Heart left ventricle (tissue), 13 donors: ENCODE measurements around the gene NDUFA5.

ENCODE experiments used
- POLR2A ChIP-seq, 2 donors: fragments of 450-650 bp; IDR thresholded peaks; one replicate each; pipeline ENCODE4 v1.6.1; 2017; ENCODE audit warnings: antibody characterized with exemption in 2 of 2, mild to moderate bottlenecking in 2 of 2, moderate library complexity in 2 of 2
- TF ChIP-seq, protein P1 (sequence below), 12 donors: fragments of 200-600 bp; sonication (generic) in 4 of 12; IDR thresholded peaks; one replicate each; pipeline versions ENCODE4 v1.5.0 to v1.8.0; 2018 to 2022; ENCODE audit warnings: antibody characterized with exemption in 12 of 12, mild to moderate bottlenecking in 5 of 12
- donor health status: ischemic (EF 13 %, LVEDD 7.1; RV severe dilation, severe dysfunction).
- donor health status: DM: no; HTN: yes; CAD: no.
- donor health status: DM: no; HTN: no; CAD: no.
- donor health status: ischemic (EF 25% LVEDD 6.9; RV normal size, moderate dysfunction).
- donor health status: ischemic (EF 25% LVEDD 5.7; RV mildly dilated, moderate dysfunction).
- donor health status: ischemic (EF 35%, LVEDD 5.7; RV mildly dilated, moderate dysfunction).
- donor health status: nonischemic (EF 11% LVEDD 7.7; RV severe dilation, severe dysfunction).
- donor health status: DM: yes; HTN: yes; CAD: no.
- donor health status: PGD.
- donor health status: ischemic (EF 29% LVEDD 5.4; RV normal size, mild dysfunction).
- donor health status: nonischemic (EF 23%, LVEDD 6.1; RV moderate dilation, normal function).

DNA sequence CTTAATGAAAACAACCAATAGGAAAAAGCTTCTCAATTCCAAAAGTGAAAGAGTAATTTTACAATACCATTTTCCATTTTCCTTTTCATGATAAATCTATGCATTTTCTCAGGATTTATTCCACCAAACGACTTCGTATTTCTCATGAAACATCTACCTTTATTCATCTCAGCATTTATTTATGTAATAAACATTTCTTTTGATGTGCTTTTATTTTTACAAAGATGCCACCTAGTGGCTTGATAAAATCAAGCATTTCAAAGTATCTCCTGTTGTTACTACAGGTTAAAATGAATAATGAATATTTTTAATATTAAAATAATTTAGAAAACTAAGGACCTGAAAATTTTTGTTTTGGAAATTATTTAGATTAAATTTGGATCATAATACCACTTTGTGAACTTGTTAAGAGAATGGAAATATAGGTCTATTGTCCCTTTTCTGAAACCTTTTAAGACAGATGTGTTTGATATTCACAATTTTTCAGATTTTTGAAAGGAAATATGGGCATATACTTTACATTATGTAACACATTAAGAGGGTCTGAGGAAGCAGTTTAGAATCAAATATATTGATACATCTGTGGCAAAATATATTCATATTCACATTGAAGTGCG lies 20.5 kb downstream of the NDUFA5 start:
- TF ChIP-seq POLR2A (IDR thresholded peaks at IDR 0.05): no peak
- TF ChIP-seq, protein P1, sequence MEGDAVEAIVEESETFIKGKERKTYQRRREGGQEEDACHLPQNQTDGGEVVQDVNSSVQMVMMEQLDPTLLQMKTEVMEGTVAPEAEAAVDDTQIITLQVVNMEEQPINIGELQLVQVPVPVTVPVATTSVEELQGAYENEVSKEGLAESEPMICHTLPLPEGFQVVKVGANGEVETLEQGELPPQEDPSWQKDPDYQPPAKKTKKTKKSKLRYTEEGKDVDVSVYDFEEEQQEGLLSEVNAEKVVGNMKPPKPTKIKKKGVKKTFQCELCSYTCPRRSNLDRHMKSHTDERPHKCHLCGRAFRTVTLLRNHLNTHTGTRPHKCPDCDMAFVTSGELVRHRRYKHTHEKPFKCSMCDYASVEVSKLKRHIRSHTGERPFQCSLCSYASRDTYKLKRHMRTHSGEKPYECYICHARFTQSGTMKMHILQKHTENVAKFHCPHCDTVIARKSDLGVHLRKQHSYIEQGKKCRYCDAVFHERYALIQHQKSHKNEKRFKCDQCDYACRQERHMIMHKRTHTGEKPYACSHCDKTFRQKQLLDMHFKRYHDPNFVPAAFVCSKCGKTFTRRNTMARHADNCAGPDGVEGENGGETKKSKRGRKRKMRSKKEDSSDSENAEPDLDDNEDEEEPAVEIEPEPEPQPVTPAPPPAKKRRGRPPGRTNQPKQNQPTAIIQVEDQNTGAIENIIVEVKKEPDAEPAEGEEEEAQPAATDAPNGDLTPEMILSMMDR (IDR thresholded peaks at IDR 0.05): peak; percentile 13 to 71 (median 47)
